ENCODE data around the gene TRPC4AP.

GRCh38 chr20:35129647-35130069 lies 37.1 kb upstream of the TRPC4AP start:
- no peak for TF ChIP-seq CTCF (IDR thresholded peaks at IDR 0.05)
- no peak for TF ChIP-seq POLR2A (IDR thresholded peaks at IDR 0.05)
